Caco-2 (cell line): ENCODE data around the gene IQGAP2. TPM values are rescaled to one million over a fixed set of nuclear protein-coding genes. Genes with fewer than 3 reads are reported as not detected.

ENCODE experiments used
- BruUV-seq: library from RNA; stranded (reverse); fragments of 400-500 nt; replicated peaks from 2 replicates; lab custom pipeline; 2021; lab: Mats Ljungman, UMichigan
- CTCF ChIA-PET: fragments of 300-600 bp; sonication (Branson Sonifier 250); formaldehyde crosslinking; loops from one replicate; lab custom pipeline; 2022; ENCODE audit warnings: antibody characterized with exemption; lab: Charles Lee
- POLR2A ChIA-PET: fragments of 300-600 bp; sonication (Branson Sonifier 250); formaldehyde crosslinking; loops from one replicate; lab custom pipeline; 2022; ENCODE audit warnings: antibody characterized with exemption; lab: Charles Lee
- DNase-seq, 2 experiments: peaks; one replicate each; pipeline versions ENCODE4 v3.0.0 to v3.0.0-alpha.2; 2020 to 2022
- H3K27me3 ChIP-seq: replicated peaks from 2 replicates; pipeline ENCODE4 v1.6.0; 2011; ENCODE audit warnings: low read length; ENCODE audit not compliant: control insufficient read depth, insufficient read depth
- H3K36me3 ChIP-seq: 2 replicates; pipeline ENCODE4 v1.5.1; 2011; ENCODE audit warnings: low read length; ENCODE audit not compliant: control insufficient read depth, insufficient read depth
- H3K4me1 ChIP-seq: fragments of 250-450 bp; sonication (Bioruptor Pico); 2 replicates; pipeline ENCODE4 v1.5.1; 2020; ENCODE audit warnings: mild to moderate bottlenecking
- H3K4me3 ChIP-seq: 2 replicates; pipeline ENCODE4 v1.5.1; 2011; ENCODE audit warnings: low read depth, mild to moderate bottlenecking, control low read depth, low read length
- H3K9me3 ChIP-seq: fragments of 250-450 bp; sonication (Bioruptor Pico); 2 replicates; pipeline ENCODE4 v1.5.1; 2020; ENCODE audit warnings: mild to moderate bottlenecking, moderate library complexity
- H3K27ac Mint-ChIP-seq: one replicate; pipeline ENCODE4 v1.8.0; 2022; ENCODE audit warnings: mixed read lengths; ENCODE audit not compliant: unreplicated experiment
- H3K27me3 Mint-ChIP-seq: one replicate; pipeline ENCODE4 v1.8.0; 2022; ENCODE audit warnings: mixed read lengths; ENCODE audit not compliant: insufficient read depth, unreplicated experiment
- H3K36me3 Mint-ChIP-seq: one replicate; pipeline ENCODE4 v1.8.0; 2022; ENCODE audit warnings: mild to moderate bottlenecking, mixed read lengths; ENCODE audit not compliant: insufficient read depth, unreplicated experiment
- H3K4me1 Mint-ChIP-seq: one replicate; pipeline ENCODE4 v1.8.0; 2022; ENCODE audit warnings: low read depth, mixed read lengths; ENCODE audit not compliant: unreplicated experiment
- H3K4me3 Mint-ChIP-seq: one replicate; pipeline ENCODE4 v1.8.0; 2022; ENCODE audit warnings: mild to moderate bottlenecking, moderate library complexity, mixed read lengths; ENCODE audit not compliant: unreplicated experiment
- H3K9me3 Mint-ChIP-seq: one replicate; pipeline ENCODE4 v1.8.0; 2022; ENCODE audit warnings: mixed read lengths; ENCODE audit not compliant: unreplicated experiment
- intact Hi-C: fragments of 100-400 bp; cut with micrococcal nuclease; formaldehyde crosslinking; loops from one replicate; pipeline ENCODE4 v1.10.0; 2022; ENCODE audit not compliant: unreplicated experiment
- total RNA-seq: library from RNA; stranded (reverse); gene quantifications from 2 replicates; pipeline ENCODE4 v1.2.3, GENCODE V29; 2022
- TF ChIP-seq, protein P1 (sequence below), 2 experiments: fragments of 200-600 bp in 1 of 2; IDR thresholded peaks; 1 replicate in 1 of 2; 2 replicates in 1 of 2; pipeline versions ENCODE4 v1.5.1 to v1.8.0; 2011 to 2022; ENCODE audit warnings: antibody characterized with exemption in 1 of 2, control low read depth in 1 of 2, inconsistent platforms in 1 of 2, low read depth in 1 of 2, low read length in 1 of 2, mild to moderate bottlenecking in 1 of 2, moderate library complexity in 1 of 2; ENCODE audit not compliant: insufficient read depth in 1 of 2, severe bottlenecking in 1 of 2, unreplicated experiment in 1 of 2

IQGAP2 gene
- total RNA-seq, 1 experiment from 2014 or later, result 89.4 TPM

DNA sequence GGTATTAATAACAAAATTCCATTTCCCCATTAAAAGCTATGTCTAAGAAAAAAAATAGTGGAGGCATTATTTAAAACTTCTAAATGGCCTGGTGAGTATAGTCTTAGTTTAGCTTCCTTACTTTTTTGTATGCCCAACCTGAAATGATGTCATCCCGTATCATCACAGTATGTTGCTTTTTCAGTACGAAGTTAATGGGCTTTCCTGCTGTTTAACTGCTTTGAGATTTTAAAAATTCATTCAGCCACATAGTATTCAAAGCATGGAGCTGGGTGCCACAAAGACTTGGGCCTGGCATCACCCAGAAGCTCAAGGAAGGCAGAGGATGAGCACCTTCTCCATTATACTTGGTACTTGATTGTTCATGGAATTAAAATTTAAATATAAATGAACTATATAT lies 212.7 kb downstream of the IQGAP2 start:
- Mint-ChIP-seq H3K27ac (no peak overlapping the region), H3K9me3 (no peaks in the 10 kb centered on the region), H3K36me3 (peaks cover 33% of the 10 kb centered on the region), H3K27me3 (no peaks in the 10 kb centered on the region), H3K4me1 (peaks cover 10% of the 10 kb centered on the region), H3K4me3 (no peak overlapping the region)
- Histone ChIP-seq H3K36me3 (no peaks in the 10 kb centered on the region; the same call in 1 of the 2 replicates), H3K27me3 (no peaks in the 10 kb centered on the region), H3K4me1 (no peaks in the 10 kb centered on the region), H3K9me3 (no peaks in the 10 kb centered on the region), H3K4me3 (no peak overlapping the region)
- CTCF ChIA-PET, result no interaction called here
- intact Hi-C loops, result no loop called here
- POLR2A ChIA-PET, result no interaction called here
- no TSS peak for BruUV-seq
- TF ChIP-seq, protein P1, sequence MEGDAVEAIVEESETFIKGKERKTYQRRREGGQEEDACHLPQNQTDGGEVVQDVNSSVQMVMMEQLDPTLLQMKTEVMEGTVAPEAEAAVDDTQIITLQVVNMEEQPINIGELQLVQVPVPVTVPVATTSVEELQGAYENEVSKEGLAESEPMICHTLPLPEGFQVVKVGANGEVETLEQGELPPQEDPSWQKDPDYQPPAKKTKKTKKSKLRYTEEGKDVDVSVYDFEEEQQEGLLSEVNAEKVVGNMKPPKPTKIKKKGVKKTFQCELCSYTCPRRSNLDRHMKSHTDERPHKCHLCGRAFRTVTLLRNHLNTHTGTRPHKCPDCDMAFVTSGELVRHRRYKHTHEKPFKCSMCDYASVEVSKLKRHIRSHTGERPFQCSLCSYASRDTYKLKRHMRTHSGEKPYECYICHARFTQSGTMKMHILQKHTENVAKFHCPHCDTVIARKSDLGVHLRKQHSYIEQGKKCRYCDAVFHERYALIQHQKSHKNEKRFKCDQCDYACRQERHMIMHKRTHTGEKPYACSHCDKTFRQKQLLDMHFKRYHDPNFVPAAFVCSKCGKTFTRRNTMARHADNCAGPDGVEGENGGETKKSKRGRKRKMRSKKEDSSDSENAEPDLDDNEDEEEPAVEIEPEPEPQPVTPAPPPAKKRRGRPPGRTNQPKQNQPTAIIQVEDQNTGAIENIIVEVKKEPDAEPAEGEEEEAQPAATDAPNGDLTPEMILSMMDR (IDR thresholded peaks at IDR 0.05; ENCODE audit: insufficient read depth in 1 of 2, low read depth in 1 of 2, low read length in 1 of 2, severe bottlenecking in 1 of 2, unreplicated experiment in 1 of 2), result no peak
- DNase-seq, result no peak

DNA sequence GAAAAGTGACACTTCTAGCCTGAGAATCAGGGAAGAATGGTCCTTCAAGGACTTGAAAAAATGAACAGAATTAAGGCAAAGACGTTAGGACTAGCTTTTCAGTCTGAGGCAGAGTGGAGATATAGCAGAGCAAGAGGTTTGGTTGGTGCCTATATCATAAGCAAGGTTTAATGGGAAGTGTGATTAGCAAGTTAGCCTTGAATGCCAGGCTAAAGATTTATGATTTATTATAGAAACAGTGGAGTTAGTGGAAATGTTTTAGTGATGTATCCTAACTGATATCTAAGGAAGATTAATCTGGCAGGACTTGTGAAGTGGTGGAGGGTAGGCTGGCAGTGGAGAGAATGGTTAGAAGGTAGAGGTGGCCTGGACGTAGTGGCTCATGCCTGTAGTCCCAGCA lies 213.1 kb downstream of the IQGAP2 start:
- no TSS peak for BruUV-seq
- intact Hi-C loops, result no loop called here
- Mint-ChIP-seq H3K4me1 (peaks cover 10% of the 10 kb centered on the region), H3K36me3 (peaks cover 33% of the 10 kb centered on the region), H3K27ac (no peak overlapping the region), H3K27me3 (no peaks in the 10 kb centered on the region), H3K4me3 (no peak overlapping the region), H3K9me3 (no peaks in the 10 kb centered on the region)
- H3K27me3 ChIP-seq, result no peaks in the 10 kb centered on the region
- DNase-seq, result no peak
- no peaks in the 10 kb centered on the region for H3K4me1 ChIP-seq
- no peaks in the 10 kb centered on the region; the same call in 1 of the 2 replicates for H3K36me3 ChIP-seq
- TF ChIP-seq, protein P1 (IDR thresholded peaks at IDR 0.05; ENCODE audit: insufficient read depth in 1 of 2, low read depth in 1 of 2, low read length in 1 of 2, severe bottlenecking in 1 of 2, unreplicated experiment in 1 of 2), result no peak
- CTCF ChIA-PET, result no interaction called here
- H3K4me3 ChIP-seq, result no peak overlapping the region
- POLR2A ChIA-PET, result no interaction called here
- no peaks in the 10 kb centered on the region for H3K9me3 ChIP-seq

DNA sequence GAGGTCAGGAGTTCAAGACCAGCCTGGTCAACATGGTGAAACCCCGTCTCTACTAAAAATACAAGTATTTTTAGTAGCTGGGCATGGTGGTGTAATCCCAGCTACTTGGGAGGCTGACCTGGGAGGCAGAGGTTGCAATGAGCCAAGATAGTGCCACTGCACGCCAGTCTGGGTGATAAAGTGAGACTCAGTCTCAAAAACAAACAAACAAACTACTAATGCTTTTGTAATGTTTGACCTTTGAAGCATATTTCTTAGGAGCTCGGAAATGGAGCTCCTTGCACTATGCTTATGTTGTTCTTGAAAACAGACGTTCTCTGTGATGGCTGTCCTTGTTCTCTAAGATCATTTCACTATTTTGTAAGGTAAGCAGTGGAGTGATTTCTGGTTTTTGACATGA lies 214.1 kb downstream of the IQGAP2 start:
- Mint-ChIP-seq H3K36me3 (peaks cover 38% of the 10 kb centered on the region), H3K4me1 (peaks cover 10% of the 10 kb centered on the region), H3K27ac (no peak overlapping the region), H3K4me3 (no peak overlapping the region), H3K9me3 (no peaks in the 10 kb centered on the region), H3K27me3 (no peaks in the 10 kb centered on the region)
- BruUV-seq, result no TSS peak
- Histone ChIP-seq H3K9me3 (no peaks in the 10 kb centered on the region), H3K36me3 (no peaks in the 10 kb centered on the region), H3K4me3 (no peak overlapping the region), H3K27me3 (no peaks in the 10 kb centered on the region), H3K4me1 (no peaks in the 10 kb centered on the region)
- TF ChIP-seq, protein P1 (IDR thresholded peaks at IDR 0.05; ENCODE audit: insufficient read depth in 1 of 2, low read depth in 1 of 2, low read length in 1 of 2, severe bottlenecking in 1 of 2, unreplicated experiment in 1 of 2), result no peak
- ChIA-PET POLR2A (no interaction called here), CTCF (no interaction called here)
- no peak for DNase-seq
- intact Hi-C loops, result no loop called here
